Measurements from ENCODE around the gene RIMS1.

Gene RIMS1

GRCh38 chr6:72350296-72350881, 464.0 kb downstream of the RIMS1 start:
- no peak for DNase-seq

- DNase-seq, result peak; percentile 74
Observed at GRCh38 chr6:72363844-72364740, 477.7 kb downstream of the RIMS1 start.

GRCh38 chr6:72365773-72366172, 479.4 kb downstream of the RIMS1 start:
- DNase-seq, result no peak

GRCh38 chr6:72367439-72367838, 481.1 kb downstream of the RIMS1 start:
- DNase-seq, result no peak

GRCh38 chr6:72371473-72371872, 485.1 kb downstream of the RIMS1 start:
- DNase-seq, result no peak

GRCh38 chr6:72374172-72374571, 487.8 kb downstream of the RIMS1 start:
- no peak for DNase-seq

GRCh38 chr6:72374857-72375256, 488.5 kb downstream of the RIMS1 start:
- DNase-seq, result no peak

GRCh38 chr6:72376736-72377135, 490.4 kb downstream of the RIMS1 start:
- no peak for DNase-seq

- DNase-seq, result no peak
Observed at GRCh38 chr6:72381076-72381475, 494.7 kb downstream of the RIMS1 start.

GRCh38 chr6:72382602-72383529, 496.5 kb downstream of the RIMS1 start:
- DNase-seq, result no peak

- no peak for DNase-seq
Observed at GRCh38 chr6:72386324-72386723, 500.0 kb downstream of the RIMS1 start.

- DNase-seq, result no peak
Observed at GRCh38 chr6:72389698-72390097, 503.3 kb downstream of the RIMS1 start.

- no peak for DNase-seq
Observed at GRCh38 chr6:72390548-72390947, 504.2 kb downstream of the RIMS1 start.

- DNase-seq, result no peak
Observed at GRCh38 chr6:72401865-72402264, 515.5 kb downstream of the RIMS1 start.

GRCh38 chr6:72403413-72403812, 517.1 kb downstream of the RIMS1 start:
- DNase-seq, result no peak

GRCh38 chr6:72406517-72406916, 520.2 kb downstream of the RIMS1 start:
- no peak for DNase-seq

- no peak for DNase-seq
Observed at GRCh38 chr6:72410769-72411168, 524.4 kb downstream of the RIMS1 start.

GRCh38 chr6:72411872-72412708, 525.7 kb downstream of the RIMS1 start:
- peak; percentile 85 for DNase-seq

GRCh38 chr6:72412709-72413044, 526.3 kb downstream of the RIMS1 start:
- peak; percentile 17 for DNase-seq

GRCh38 chr6:72413884-72414283, 527.5 kb downstream of the RIMS1 start:
- peak; percentile 5 for DNase-seq

- DNase-seq, result no peak
Observed at GRCh38 chr6:72414657-72415056, 528.3 kb downstream of the RIMS1 start.

- no peak for DNase-seq
Observed at GRCh38 chr6:72416744-72417465, 530.6 kb downstream of the RIMS1 start.

Data from T1000 (cell line).